Natural killer cell treated with Interleukin-12 subunit alpha and Interleukin-12 subunit beta and Interleukin-15 and Interleukin-18, amount 100 ng/mL, for 72 hours (primary cell): ENCODE measurements around the gene PNKD. TPM values are rescaled to one million over a fixed set of nuclear protein-coding genes. Genes with fewer than 3 reads are reported as not detected.
"Not testable (repeated sequence)": the region's sequence is repeated elsewhere in the genome, so short reads cannot be mapped to it uniquely, and the experiment has no call there.

Source experiments
- ATAC-seq, 2 donors: fragments of 150-1000 bp; cut with Tn5 transposase in 1 of 2; sonication (Bioruptor Pico), chemical (Tn5 transposase) in 1 of 2; 2 replicates each; pipeline ENCODE4 v1.10.0; 2021
- DNase-seq: peaks from one replicate; pipeline ENCODE4 v3.0.0; 2022; ENCODE audit warnings: low spot score
- H3K27ac Mint-ChIP-seq, 2 donors: 1 replicate in 1 of 2; 2 replicates in 1 of 2; pipeline ENCODE4 v1.8.0; 2022; ENCODE audit warnings: mixed read lengths in 2 of 2, mild to moderate bottlenecking in 1 of 2, moderate library complexity in 1 of 2
- H3K27me3 Mint-ChIP-seq, 2 donors: 1 replicate in 1 of 2; 2 replicates in 1 of 2; pipeline ENCODE4 v1.8.0; 2022; ENCODE audit warnings: mixed read lengths in 2 of 2
- H3K36me3 Mint-ChIP-seq: one replicate; pipeline ENCODE4 v1.8.0; 2022; ENCODE audit warnings: mixed read lengths
- H3K4me1 Mint-ChIP-seq, 2 donors: 1 replicate in 1 of 2; 2 replicates in 1 of 2; pipeline ENCODE4 v1.8.0; 2022; ENCODE audit warnings: low read depth in 2 of 2, mixed read lengths in 2 of 2, mild to moderate bottlenecking in 1 of 2
- H3K4me3 Mint-ChIP-seq: one replicate; pipeline ENCODE4 v1.8.0; 2022; ENCODE audit warnings: mixed read lengths
- H3K9me3 Mint-ChIP-seq: 2 replicates; pipeline ENCODE4 v1.8.0; 2022; ENCODE audit warnings: mixed read lengths
- total RNA-seq, 2 donors: library from RNA; stranded (reverse); gene quantifications; one replicate each; pipeline ENCODE4 v1.2.3, GENCODE V29; 2022

PNKD gene
- total RNA-seq, 2 donors from 2014 or later = 20.6 to 22.0 TPM

DNA sequence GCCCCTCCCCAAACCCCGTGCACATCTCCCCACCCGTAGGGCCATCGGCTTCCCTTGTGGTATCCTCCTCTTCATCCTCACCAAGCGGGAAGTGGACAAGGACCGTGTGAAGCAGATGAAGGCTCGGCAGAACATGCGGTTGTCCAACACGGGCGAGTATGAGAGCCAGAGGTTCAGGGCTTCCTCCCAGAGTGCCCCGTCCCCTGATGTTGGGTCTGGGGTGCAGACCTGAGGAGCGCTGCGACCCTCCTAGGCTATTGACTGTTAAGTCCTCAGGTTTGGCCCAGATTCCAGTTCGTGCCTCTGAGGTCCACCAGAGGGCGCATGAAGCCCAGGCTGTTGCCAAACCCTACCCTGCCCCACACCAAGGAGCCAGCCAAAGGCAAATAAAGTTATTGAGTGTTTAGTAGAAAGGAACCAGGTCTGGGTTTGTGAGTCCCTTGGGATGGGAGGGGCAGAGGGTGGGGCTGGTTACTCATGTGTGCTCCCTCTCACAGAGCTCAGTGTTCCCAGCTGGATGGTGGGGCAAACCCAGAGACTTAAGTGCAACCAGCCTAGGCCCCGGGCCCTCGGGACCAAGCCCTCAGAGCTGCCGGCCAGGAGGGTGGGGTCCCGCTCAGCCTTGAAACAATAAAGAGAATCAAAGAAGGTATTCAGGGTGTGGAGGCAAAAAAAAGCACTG, 2.4 kb downstream of the PNKD start:
- no peak for ATAC-seq
- DNase-seq = peak; percentile 83
- no peaks in the 10 kb centered on the region for H3K27me3 Mint-ChIP-seq
- H3K9me3 Mint-ChIP-seq = no peaks in the 10 kb centered on the region
- H3K4me3 Mint-ChIP-seq = no peak overlapping the region
- peaks cover 9% of the 10 kb centered on the region for H3K36me3 Mint-ChIP-seq
- H3K27ac Mint-ChIP-seq = peak overlapping the region in 1 of 2 donors; percentile 87
- H3K4me1 Mint-ChIP-seq = peaks cover 31% of the 10 kb centered on the region in 2 donors

DNA sequence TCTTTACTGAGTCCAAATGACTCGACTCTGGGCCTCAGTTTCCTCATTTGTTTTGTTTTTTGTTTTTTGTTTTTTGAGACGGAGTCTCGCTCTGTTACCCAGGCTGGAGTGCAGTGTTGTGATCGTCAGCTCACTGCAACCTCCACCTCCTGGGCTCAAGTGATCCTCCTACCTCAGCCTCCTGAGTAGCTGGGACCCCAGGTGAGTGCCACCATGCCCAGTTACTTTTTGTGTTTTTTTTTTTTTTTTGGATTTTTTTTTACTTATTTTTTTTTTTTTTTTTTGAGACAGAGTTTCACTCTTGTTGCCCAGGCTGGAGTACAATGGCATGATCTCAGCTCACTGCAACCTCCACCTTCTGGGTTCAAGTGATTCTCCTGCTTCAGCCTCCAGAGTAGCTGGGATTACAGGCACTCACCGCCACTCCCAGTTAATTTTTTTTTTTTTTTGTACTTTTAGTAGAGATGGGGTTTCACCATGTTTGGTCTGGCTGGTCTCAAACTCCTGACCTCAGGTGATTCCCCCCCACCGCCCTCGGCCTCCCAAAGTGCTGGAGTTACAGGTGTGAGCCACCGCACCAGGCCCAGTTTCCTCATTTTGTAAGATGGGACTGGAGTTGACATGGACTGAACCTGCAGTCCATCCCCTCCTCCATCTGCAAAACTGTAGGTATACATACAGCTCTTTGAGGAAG, 3.0 kb downstream of the PNKD start:
- H3K36me3 Mint-ChIP-seq, DNase-seq, H3K4me3 Mint-ChIP-seq, H3K9me3 Mint-ChIP-seq, ATAC-seq, H3K27me3 Mint-ChIP-seq: not testable (repeated sequence)
- H3K27ac Mint-ChIP-seq = peak overlapping the region; percentile 41 to 51
- peaks cover 31% of the 10 kb centered on the region in 2 donors for H3K4me1 Mint-ChIP-seq

DNA sequence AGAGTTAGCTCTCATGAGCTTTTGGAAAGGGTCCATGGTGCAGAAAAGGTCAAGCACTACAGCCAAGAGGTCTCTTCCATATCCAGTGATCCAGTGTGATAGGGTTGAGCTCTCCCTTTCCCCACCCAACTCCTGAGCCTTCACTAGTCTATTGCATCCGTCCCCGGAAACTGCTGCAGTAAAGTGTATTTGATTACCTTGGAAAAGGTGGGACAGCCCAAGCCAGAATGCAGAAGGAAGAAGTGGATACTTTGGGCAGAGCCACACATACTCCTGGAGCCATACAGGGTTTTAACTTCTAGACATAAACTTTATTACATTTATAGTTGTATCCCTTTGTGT, 3.6 kb downstream of the PNKD start:
- Mint-ChIP-seq H3K27me3 (no peaks in the 10 kb centered on the region), H3K36me3 (peaks cover 9% of the 10 kb centered on the region), H3K27ac (peak overlapping the region; percentile 41 to 51), H3K9me3 (no peaks in the 10 kb centered on the region), H3K4me1 (peaks cover 31% of the 10 kb centered on the region in 2 donors), H3K4me3 (no peak overlapping the region)
- no peak for DNase-seq
- ATAC-seq = no peak

DNA sequence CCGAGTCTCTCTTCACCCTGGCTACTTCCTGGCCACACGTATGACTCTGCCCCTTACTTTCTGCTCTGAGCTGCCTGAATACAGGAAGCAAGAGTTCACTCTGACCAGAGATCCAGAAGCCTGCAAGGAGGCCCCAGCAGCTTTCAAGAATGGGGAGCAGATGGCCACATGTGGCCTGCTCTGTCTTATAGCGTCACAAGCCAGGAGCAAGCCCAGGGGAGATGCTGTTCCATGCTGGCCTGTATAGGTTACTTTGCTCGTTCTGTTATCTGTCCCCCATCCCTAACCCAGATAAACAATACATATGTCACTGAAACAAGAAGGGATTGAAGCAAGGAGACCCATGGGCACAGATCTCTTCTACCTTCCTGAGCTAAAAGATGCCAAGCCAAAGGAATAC, 4.3 kb downstream of the PNKD start:
- Mint-ChIP-seq H3K4me1 (peaks cover 25 to 26% of the 10 kb centered on the region in 2 donors), H3K27me3 (no peaks in the 10 kb centered on the region), H3K36me3 (peaks cover 9% of the 10 kb centered on the region), H3K27ac (peak overlapping the region; percentile 41 to 51), H3K4me3 (no peak overlapping the region), H3K9me3 (no peaks in the 10 kb centered on the region)
- ATAC-seq (no peak), DNase-seq (no peak)

DNA sequence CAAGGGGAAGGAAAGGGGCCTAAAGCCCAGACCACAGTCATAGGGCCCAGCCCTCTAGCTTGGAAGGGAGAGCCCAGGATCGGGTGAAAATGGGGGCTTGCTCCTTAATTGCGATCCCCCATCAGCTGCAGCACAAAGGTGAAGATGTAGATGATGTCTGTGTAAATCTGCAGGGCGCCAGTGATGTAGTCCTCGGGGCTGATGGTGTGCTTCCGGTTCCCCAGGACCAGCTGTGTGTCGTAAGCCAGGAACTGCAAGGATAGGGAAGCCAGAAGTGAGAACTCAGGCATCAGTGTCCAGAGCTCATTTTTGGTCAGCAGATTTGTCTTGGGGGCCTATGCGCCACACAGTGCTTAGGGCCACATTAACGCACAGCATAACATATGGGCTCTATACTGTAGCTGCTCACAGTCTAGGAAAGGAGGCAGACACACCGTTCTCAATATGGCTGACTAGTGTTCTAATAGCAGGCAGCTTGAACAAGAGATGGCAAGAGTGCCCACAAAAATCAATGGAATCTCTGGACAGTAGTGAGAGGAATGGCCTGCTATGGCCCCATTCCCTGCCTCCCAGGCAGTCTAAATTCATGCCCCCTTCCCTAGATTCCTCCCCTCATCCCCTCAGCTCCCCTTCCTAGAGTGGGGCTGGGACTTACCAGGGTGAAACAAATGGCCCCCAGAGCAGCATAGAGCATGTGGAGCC, 5.2 kb downstream of the PNKD start:
- no peaks in the 10 kb centered on the region for H3K27me3 Mint-ChIP-seq
- peaks cover 9% of the 10 kb centered on the region for H3K36me3 Mint-ChIP-seq
- no peak overlapping the region for H3K4me3 Mint-ChIP-seq
- no peak for ATAC-seq
- peak overlapping the region in 1 of 2 donors; percentile 29 for H3K27ac Mint-ChIP-seq
- H3K9me3 Mint-ChIP-seq = no peaks in the 10 kb centered on the region
- peaks cover 17 to 29% of the 10 kb centered on the region in 2 donors for H3K4me1 Mint-ChIP-seq
- no peak for DNase-seq

DNA sequence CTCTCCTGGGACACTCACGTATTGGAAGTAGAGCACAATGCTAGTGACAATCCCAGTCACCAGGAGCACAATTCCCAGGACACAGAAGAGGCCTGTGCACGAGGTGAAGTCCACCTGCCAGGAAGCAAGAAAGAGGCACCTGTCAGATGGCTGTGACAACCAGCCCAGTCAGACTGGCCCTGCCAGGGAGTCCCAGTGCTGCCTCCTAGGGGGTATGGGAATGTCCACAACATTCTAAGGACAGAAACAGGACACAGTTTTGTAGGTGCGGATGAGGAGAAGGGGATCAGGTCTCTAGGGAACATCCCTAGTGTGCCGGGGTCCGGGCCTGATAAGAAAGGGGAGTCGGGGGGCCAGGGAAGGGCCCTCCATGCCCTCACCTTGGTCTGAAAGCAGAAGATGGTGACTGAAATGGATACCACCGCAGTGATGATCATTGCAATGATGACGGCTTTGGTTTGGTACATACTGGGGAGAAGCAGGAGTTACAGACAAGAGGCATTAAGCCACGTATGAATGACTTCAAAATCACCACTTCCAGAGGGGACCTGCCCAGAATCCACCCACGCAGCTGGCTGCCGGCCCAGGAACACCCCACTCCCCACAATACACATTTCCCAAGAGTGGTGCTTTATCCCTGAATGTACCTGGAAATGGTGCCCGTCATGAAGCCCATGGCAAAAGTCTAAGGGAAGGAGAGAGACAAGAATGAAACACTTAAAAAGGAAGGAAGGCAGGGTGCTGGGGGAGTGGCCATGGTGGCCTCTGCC, 6.9 kb downstream of the PNKD start:
- no peak overlapping the region for H3K4me3 Mint-ChIP-seq
- peak overlapping the region; percentile 58 to 82 for H3K27ac Mint-ChIP-seq
- no peaks in the 10 kb centered on the region for H3K27me3 Mint-ChIP-seq
- peaks cover 9% of the 10 kb centered on the region for H3K36me3 Mint-ChIP-seq
- no peaks in the 10 kb centered on the region for H3K9me3 Mint-ChIP-seq
- DNase-seq (no peak), ATAC-seq (no peak)
- H3K4me1 Mint-ChIP-seq = peaks cover under 1 to 17% of the 10 kb centered on the region in 2 donors

DNA sequence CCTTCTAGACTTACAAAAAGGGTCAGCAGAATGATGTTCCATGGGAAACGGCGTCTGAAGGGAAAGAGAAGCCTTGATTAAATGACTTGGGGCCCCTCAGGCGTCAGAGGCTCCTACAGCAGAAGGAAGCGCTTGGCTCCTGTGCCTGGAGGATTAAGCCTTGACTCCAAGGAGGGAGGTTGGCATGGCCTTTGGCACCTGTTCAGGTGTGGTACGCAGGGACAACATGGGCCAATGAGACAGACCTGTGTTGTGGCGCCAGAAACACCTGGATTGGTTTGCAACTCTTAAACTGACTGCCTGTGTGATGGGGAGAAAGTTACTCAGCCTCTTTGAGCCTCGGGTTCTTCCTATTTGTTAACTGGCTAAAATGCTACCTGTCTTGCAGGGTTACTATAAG, 7.6 kb downstream of the PNKD start:
- H3K36me3 Mint-ChIP-seq = peaks cover 9% of the 10 kb centered on the region
- no peak for DNase-seq
- no peak for ATAC-seq
- H3K9me3 Mint-ChIP-seq = no peaks in the 10 kb centered on the region
- peak overlapping the region; percentile 58 to 82 for H3K27ac Mint-ChIP-seq
- H3K4me3 Mint-ChIP-seq = no peak overlapping the region
- H3K27me3 Mint-ChIP-seq = no peaks in the 10 kb centered on the region
- H3K4me1 Mint-ChIP-seq = peaks cover 0 to 15% of the 10 kb centered on the region in 2 donors

DNA sequence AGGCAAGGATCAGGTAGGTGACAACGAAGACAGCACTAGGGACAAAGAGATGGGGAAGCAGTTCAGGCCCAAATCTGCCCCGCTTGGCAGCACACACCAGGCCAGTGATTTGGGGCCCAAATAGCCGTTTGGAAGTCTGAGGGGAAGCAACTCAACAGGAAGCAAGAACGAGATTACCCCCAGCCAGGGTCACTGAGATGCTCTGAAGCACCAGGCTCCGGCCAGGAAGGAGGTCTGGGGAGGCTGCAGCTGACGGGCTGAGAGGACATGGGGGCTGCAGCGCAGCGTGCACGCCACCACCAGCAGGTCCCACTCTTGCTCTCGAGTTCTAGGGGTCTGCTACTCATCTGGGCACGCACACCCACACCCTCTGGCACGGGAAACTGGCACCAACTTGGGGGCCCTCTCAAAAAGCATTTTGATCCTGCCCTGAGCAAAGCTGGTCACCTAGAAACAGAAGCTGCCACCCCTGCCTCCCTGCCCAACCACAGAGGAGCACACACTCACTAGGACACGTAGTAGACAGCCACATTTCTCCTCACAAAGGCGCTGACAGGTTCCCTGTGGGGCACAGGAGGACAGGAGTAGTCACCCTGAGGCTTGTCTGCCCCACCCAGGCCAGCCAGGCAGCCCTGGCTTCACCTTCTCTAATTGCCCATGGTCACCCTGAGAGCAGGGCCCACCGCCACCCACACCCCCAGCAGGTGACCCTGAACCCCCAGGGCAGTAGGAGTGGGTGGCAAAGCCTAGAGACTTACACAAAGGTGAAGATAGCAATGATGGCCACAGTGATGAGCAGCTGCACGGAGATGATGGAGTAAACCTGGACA, 8.4 kb downstream of the PNKD start:
- Mint-ChIP-seq H3K9me3 (no peaks in the 10 kb centered on the region), H3K27ac (no peak overlapping the region), H3K4me1 (peaks cover 0 to 18% of the 10 kb centered on the region in 2 donors), H3K4me3 (no peak overlapping the region), H3K27me3 (no peaks in the 10 kb centered on the region), H3K36me3 (peaks cover 9% of the 10 kb centered on the region)
- ATAC-seq = no peak
- DNase-seq = no peak

DNA sequence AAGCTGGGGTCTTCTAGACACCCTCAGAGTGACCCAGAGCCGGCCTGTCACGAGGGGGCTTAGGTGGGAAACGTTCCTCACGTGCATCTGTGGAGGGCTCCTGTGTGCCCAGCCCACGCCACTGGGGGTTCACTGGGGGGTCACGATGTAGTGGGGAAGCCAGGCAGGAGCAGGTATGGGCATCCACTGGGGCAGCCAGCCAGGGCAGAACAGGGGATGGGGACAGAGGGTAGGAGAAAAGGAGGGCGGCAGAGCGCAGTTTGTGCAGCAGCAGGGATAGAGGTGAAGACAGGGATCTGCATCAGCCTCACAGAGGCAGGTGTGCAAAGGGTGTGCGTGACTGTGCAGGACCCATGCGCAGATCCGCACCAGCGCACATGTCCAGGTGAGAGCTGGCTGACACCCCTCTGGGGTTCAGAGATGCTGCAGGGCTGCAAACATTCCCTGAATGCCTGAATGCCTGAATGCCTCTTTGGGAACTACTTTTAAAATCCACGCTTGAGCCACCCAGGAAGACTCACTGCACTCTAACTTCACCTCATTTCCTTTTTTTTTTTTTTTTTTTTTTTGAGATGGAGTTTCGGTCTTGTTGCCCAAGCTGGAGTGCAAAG, 10.0 kb downstream of the PNKD start:
- peaks cover 13 to 25% of the 10 kb centered on the region in 2 donors for H3K4me1 Mint-ChIP-seq
- H3K9me3 Mint-ChIP-seq = no peaks in the 10 kb centered on the region
- H3K4me3 Mint-ChIP-seq = no peak overlapping the region
- peak overlapping the region in 1 of 2 donors; percentile 84 for H3K27ac Mint-ChIP-seq
- H3K36me3 Mint-ChIP-seq = peaks cover 9% of the 10 kb centered on the region
- no peak for ATAC-seq
- H3K27me3 Mint-ChIP-seq = no peaks in the 10 kb centered on the region
- no peak for DNase-seq

DNA sequence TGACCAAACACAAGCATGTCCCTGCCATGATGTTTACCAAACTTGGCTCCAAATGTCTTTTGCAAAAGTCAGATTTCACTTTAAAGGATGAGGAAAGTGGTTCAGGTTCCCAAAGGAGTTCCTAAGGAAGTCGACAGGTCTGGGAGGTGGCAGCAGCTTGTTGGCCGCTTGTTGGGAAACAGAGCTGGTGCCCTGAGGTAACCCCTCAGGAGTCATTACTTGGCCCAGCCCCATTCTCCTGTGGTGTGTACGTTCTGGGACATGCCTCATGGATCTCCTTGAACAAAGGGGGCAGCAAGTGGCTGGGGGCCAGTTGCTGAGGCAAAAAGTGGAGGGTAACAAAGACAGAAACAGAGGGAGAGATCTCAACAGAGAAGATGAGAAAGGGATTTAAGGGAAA, 11.1 kb downstream of the PNKD start:
- DNase-seq (no peak), ATAC-seq (no peak)
- Mint-ChIP-seq H3K4me3 (no peak overlapping the region), H3K36me3 (peaks cover 9% of the 10 kb centered on the region), H3K9me3 (no peaks in the 10 kb centered on the region), H3K27me3 (no peaks in the 10 kb centered on the region), H3K4me1 (peaks cover 24 to 35% of the 10 kb centered on the region in 2 donors), H3K27ac (peak overlapping the region; percentile 67 to 75)

DNA sequence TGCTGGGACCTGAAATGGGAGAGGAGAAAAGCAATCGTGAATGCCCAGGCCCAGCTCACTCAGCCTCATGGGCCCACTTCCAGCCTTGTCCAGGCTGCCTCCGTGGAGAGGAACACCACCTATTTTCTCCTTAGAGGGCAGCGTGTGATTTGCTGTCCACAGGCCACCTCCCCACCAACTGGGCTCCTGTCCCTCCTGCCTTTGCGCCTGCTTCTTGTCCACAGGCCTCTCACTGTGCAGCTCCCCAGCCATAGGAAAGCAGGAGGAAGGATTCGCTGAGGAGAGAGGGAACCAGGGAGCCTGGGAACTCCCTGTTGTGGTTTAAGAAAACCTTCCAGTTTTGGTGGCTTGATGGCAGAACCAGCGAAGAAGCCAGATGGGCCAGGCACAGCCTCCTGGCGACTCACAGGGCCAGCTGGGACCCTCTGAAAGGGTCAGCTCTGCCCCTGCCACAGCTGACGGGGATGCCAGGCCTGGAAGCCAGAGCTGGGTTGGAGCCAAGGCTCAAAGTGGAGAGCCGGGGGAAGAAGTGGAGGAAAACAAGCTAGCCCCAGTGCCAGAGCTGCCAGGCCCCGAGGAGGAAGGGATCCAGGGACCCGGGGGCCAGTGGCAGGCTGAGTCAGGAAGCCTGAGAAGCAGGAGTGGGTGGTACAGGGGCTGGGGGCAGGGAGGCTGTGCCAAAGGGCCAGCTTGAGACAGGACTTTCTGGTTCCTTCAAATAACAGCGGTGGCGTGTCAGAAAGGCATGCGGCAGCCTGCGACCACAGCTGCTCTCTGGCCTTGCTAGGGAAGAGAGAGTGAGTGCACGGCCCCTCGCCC, 12.1 kb downstream of the PNKD start:
- ATAC-seq (no peak), DNase-seq (no peak)
- Mint-ChIP-seq H3K27ac (peak overlapping the region; percentile 98 to 99), H3K4me1 (peaks cover 33 to 45% of the 10 kb centered on the region in 2 donors), H3K9me3 (no peaks in the 10 kb centered on the region), H3K36me3 (peaks cover 2% of the 10 kb centered on the region), H3K4me3 (no peak overlapping the region), H3K27me3 (no peaks in the 10 kb centered on the region)
